WERI-Rb-1 (cell line): ENCODE data around the gene ZYX.

Experiments
- DNase-seq: peaks from one replicate; pipeline ENCODE4 v3.0.0-alpha.2; 2020
- H3K27ac ChIP-seq: fragments of 250-450 bp; sonication (Bioruptor Pico); 2 replicates; pipeline ENCODE4 v1.5.1; 2020; ENCODE audit warnings: mild to moderate bottlenecking, moderate library complexity
- H3K27me3 ChIP-seq: fragments of 250-450 bp; sonication (Bioruptor Pico); 2 replicates; pipeline ENCODE4 v1.5.1; 2021; ENCODE audit warnings: mild to moderate bottlenecking, low read depth, moderate library complexity; ENCODE audit not compliant: insufficient read depth, severe bottlenecking
- H3K36me3 ChIP-seq: fragments of 250-450 bp; sonication (Bioruptor Pico); 2 replicates; pipeline ENCODE4 v1.5.1; 2020; ENCODE audit warnings: mild to moderate bottlenecking, moderate library complexity
- H3K4me3 ChIP-seq: 2 replicates; pipeline ENCODE4 v1.5.1; 2011; ENCODE audit warnings: low read depth, mild to moderate bottlenecking, control low read depth, low read length
- H3K9me3 ChIP-seq: fragments of 250-450 bp; sonication (Bioruptor Pico); 2 replicates; pipeline ENCODE4 v1.5.1; 2021; ENCODE audit warnings: mild to moderate bottlenecking, moderate library complexity; ENCODE audit not compliant: severe bottlenecking
- TF ChIP-seq, protein P1 (sequence below): IDR thresholded peaks from 2 replicates; pipeline ENCODE4 v1.5.1; 2011; ENCODE audit warnings: low read depth, mild to moderate bottlenecking, control low read depth, inconsistent platforms, low read length

The ZYX gene

DNA sequence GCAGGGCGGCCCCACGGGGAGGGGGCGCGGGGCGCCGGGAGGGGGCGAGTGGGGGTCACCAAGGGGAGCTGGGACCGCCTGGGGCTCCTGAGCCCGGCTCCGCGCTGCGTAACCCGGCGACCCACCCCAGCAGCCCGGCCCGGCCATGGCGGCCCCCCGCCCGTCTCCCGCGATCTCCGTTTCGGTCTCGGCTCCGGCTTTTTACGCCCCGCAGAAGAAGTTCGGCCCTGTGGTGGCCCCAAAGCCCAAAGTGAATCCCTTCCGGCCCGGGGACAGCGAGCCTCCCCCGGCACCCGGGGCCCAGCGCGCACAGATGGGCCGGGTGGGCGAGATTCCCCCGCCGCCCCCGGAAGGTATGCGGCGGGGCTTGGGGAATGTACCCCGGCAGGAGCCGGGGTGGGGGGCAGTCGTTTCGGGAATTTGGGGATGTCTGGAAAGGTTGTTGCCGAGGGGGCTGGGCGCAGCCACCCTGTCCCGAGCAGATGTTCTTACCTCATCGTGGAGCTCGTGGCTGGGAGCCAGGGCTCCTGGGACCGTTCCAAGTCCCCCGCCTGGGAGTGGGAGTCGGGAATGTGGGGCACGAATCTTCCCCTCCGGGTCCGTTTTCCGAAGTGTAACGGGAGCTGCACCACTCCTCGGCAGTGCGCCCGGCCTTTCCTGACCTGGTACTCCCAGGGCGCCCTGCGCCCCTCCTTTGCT is 431 bp downstream of the ZYX start:
- peak overlapping the region; percentile 64; the same call in 1 of the 2 replicates for H3K27ac ChIP-seq
- H3K36me3 ChIP-seq = no peaks in the 10 kb centered on the region
- DNase-seq = no peak
- peak overlapping the region; percentile 88 for H3K4me3 ChIP-seq
- TF ChIP-seq, protein P1, sequence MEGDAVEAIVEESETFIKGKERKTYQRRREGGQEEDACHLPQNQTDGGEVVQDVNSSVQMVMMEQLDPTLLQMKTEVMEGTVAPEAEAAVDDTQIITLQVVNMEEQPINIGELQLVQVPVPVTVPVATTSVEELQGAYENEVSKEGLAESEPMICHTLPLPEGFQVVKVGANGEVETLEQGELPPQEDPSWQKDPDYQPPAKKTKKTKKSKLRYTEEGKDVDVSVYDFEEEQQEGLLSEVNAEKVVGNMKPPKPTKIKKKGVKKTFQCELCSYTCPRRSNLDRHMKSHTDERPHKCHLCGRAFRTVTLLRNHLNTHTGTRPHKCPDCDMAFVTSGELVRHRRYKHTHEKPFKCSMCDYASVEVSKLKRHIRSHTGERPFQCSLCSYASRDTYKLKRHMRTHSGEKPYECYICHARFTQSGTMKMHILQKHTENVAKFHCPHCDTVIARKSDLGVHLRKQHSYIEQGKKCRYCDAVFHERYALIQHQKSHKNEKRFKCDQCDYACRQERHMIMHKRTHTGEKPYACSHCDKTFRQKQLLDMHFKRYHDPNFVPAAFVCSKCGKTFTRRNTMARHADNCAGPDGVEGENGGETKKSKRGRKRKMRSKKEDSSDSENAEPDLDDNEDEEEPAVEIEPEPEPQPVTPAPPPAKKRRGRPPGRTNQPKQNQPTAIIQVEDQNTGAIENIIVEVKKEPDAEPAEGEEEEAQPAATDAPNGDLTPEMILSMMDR = no peak
- no peaks in the 10 kb centered on the region for H3K9me3 ChIP-seq
- H3K27me3 ChIP-seq = no peaks in the 10 kb centered on the region

DNA sequence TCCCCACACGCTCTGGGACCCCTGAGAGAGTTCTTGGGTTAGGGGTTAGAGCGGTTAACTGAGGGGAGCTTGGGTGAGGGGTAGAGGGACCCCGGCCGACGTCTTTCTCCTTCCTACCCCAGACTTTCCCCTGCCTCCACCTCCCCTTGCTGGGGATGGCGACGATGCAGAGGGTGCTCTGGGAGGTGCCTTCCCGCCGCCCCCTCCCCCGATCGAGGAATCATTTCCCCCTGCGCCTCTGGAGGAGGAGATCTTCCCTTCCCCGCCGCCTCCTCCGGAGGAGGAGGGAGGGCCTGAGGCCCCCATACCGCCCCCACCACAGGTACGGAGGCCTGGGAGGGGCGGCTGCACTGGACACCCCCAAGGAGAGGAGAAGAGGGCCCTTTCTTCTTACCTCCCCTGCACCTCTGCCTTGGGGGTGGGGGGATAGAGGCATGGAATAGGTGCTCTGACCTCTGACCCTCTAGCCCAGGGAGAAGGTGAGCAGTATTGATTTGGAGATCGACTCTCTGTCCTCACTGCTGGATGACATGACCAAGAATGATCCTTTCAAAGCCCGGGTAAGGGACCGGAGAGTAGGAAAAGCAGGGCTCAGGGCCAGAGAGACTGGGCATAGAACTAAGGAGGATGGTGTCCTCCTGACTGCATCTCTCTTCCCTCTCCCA is 1.1 kb downstream of the ZYX start:
- no peak for DNase-seq
- TF ChIP-seq, protein P1 = no peak
- Histone ChIP-seq H3K27me3 (no peaks in the 10 kb centered on the region), H3K4me3 (peak overlapping the region; percentile 88), H3K27ac (no peak overlapping the region), H3K9me3 (no peaks in the 10 kb centered on the region), H3K36me3 (no peaks in the 10 kb centered on the region)

DNA sequence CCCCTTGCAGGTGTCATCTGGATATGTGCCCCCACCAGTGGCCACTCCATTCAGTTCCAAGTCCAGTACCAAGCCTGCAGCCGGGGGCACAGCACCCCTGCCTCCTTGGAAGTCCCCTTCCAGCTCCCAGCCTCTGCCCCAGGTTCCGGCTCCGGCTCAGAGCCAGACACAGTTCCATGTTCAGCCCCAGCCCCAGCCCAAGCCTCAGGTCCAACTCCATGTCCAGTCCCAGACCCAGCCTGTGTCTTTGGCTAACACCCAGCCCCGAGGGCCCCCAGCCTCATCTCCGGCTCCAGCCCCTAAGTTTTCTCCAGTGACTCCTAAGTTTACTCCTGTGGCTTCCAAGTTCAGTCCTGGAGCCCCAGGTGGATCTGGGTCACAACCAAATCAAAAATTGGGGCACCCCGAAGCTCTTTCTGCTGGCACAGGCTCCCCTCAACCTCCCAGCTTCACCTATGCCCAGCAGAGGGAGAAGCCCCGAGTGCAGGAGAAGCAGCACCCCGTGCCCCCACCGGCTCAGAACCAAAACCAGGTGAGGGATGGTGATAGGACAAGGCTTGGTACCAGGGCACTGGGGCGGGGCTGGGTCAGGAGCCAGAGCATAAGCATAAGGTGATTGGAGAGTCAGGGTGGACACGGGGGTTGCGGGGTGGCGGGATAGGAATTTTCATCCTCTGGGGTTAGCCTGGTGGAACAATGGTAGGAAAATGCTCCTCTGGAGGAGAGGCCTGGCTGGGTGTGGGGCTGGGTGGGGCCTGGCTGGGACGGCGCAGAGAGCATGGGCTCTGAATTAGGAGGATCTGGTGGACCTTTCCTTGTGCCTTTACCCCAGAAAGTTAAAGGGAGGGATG is 1.9 kb downstream of the ZYX start:
- H3K36me3 ChIP-seq = no peaks in the 10 kb centered on the region
- no peaks in the 10 kb centered on the region for H3K9me3 ChIP-seq
- no peak overlapping the region for H3K4me3 ChIP-seq
- no peak overlapping the region for H3K27ac ChIP-seq
- no peak for DNase-seq
- TF ChIP-seq, protein P1 = no peak
- no peaks in the 10 kb centered on the region for H3K27me3 ChIP-seq

DNA sequence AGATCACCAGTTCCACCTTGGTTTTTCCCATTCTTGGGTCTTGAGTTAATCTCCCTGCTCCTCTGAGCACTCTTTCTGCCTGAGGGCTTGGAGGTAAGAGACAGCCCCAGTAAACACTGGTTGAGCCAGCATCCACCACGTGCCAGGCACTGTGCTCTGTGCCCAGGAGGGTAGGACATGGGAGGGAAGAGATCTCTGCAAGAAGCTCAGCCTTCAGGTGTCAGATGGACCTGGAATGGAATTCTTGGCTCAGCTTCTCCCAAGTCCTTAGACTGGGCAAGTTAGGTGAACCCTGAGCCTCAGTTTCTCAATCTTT is 2.5 kb downstream of the ZYX start:
- TF ChIP-seq, protein P1 = no peak
- no peaks in the 10 kb centered on the region for H3K27me3 ChIP-seq
- H3K27ac ChIP-seq = no peak overlapping the region
- H3K36me3 ChIP-seq = peaks cover 3% of the 10 kb centered on the region; the same call in 1 of the 2 replicates
- no peak overlapping the region for H3K4me3 ChIP-seq
- no peaks in the 10 kb centered on the region for H3K9me3 ChIP-seq
- no peak for DNase-seq

DNA sequence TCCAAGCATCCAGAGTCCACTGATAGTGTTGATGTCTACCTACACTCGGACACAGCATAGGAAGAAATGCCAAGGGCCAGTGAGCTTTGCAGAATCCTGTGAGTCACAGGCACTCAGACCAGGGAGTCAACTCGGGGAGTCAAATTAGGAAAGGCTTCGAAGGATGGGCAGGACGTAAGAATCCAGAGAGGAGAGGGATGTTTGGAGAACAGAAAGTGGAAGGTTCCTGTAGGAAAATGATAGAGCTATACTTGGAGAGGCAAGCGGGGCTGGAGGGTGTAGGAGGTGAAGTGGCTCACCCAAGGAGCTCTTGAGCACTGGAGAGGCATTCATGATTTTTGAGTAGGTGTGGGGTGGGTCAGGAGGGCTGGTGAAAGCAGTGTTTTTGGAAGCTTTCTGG is 3.0 kb downstream of the ZYX start:
- peaks cover 6% of the 10 kb centered on the region for H3K36me3 ChIP-seq
- no peak overlapping the region for H3K4me3 ChIP-seq
- no peak for DNase-seq
- no peak overlapping the region for H3K27ac ChIP-seq
- no peaks in the 10 kb centered on the region for H3K27me3 ChIP-seq
- no peaks in the 10 kb centered on the region for H3K9me3 ChIP-seq
- TF ChIP-seq, protein P1 = no peak
